NCI-H748 treated with DMSO at 0.1 percent for 48 hours (cell line): ENCODE measurements around the gene SERHL2.
"Not testable (repeated sequence)": the region's sequence is repeated elsewhere in the genome, so short reads cannot be mapped to it uniquely, and the experiment has no call there.

Experiments used
- DNase-seq: peaks from one replicate; lab custom pipeline; 2025; lab: John Stamatoyannopoulos, UW

SERHL2 gene

DNA sequence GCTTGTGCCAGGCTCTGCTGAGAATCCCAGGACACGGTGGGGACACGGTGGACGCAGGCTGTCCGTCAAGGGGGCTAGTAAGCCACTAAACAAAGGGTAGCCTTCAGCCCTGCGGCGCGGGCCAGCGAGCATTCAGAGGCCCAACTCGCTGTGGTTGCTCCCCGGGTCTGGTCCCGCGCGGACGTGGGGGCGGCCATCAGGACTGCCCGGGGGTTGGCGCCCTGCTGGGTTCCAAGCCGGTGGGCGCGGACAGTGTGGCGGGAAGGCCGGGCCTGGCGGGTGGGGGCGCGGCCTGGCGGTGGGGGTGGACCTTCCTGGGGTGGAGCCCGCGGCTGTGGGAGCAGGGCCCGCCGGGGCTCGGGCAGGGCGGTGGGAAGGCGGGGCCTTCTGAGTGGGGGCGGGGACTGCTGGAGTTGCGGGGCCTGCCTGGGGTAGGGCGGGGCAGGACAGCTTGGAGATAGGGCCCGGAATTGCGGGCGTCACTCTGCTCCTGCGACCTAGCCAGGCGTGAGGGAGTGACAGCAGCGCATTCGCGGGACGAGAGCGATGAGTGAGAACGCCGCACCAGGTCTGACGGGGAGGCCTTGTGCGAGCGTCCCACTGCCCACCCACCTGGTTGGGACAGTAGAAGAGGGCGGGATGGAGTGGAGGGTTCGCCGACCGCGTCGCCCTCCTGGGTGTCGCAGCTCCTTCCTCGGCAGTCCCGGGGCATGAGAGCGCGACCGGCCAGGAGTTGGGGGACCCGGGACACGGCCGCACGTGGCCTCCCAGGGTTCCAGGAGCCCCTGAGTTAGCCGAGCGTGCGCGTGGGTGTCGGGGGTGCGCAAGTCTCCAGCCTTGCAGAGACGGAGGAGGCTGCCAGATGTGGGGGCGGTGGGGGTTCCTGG lies at the start of gene SERHL2:
TSS of gene SERHL2 (plus strand) at position 482 of the 887 bp plus-strand sequence. CDS start at position 547, 65 bp downstream.
- peak; percentile 46 for DNase-seq

DNA sequence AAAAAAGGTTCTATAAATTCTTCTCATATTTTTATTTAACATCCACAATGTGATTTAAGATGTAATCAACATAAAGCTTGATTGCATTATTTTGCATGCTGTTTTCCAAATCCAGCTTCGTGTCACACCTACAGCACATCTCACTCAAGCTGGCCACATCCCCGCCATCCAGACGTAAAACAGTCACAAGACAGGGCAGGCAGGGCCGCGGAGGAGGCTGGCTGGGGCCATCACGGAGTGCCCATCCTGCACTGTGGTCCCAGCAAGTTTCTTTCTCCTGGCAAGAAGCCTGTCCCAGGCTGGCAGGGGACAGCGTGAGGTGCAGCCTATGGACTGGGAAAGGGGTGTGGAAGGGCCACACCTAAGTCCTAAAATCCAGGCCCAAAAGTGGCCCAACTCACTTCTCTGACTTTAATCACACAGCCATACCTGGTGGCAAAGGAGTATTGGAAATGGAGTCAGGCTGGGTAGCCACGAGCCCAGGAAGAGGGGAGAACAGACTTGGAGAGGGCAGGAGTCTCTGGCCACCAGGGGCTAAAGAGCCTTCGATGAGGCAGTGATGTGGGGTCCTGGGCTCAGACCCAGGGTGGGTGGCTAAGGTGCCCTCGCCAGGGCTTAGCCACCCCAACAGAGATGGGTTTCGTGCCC lies 45.3 kb upstream of the SERHL2 start:
- DNase-seq = not testable (repeated sequence)

DNA sequence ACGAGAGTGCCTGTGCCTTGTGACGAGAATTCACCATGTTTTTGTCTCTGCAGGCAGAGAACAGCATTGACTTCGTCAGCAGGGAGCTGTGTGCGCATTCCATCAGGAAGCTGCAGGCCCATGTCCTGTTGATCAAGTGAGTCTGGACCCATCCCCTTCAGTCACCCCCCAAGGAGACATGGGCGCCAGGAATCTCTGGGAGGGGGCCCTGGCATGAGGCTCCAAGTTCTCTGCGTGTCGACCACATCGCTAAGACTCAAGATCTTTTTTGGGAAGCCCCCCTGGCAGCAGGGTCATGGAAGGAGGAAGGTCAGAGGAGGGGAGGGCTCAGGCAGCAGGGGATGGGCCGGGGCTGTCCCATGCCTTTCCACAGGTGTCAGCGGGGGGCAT lies 44.8 kb upstream of the SERHL2 start:
- DNase-seq = not testable (repeated sequence)

- peak; percentile 2 for DNase-seq
Observed at GRCh38 chr22:42509548-42509947, 44.2 kb upstream of the SERHL2 start.

DNA sequence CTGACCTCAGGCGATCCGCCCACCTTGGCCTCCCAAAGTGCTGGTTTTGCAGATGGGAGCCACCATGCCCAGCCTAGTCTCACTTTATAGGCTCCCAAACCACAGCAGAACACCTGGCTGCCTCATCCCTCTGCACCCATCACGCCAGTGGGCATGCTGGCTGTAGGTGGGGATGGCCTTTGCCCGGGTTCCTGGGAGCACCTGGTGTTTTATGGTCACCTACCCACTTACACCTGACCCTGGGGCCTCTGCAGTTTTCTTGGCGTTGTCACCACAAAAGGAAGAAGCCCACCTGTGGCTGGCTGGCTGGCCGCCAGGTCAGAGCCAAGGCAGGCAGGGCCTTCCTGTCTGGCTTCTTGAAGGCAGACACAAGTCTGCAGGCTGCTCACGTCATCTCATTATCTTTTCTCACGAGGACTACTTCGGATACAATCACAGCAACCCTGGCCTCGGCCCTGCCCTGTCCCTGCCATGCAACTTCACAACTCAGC lies 42.3 kb upstream of the SERHL2 start:
- DNase-seq = no peak

GRCh38 chr22:42512273-42512990 lies 41.3 kb upstream of the SERHL2 start:
- not testable (repeated sequence) for DNase-seq

DNA sequence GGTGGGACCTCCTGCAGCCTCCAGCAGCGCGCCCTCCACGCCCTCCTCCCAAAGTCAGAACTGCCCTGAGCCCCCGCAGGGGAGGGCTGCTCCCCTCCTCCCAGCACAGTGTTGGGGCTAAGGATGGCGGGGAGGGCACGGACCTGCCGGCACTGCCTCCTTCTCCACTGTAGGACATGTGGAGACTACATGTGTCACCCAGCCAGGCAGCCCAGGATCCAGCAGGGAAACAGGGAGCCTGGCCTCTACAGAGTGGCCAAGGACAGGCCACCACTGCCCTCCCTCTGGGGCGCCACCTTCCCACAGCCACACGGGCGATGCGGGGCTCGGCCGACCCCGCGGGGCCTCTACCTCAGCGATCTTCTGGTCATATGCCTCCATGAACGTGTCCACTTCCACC lies 39.4 kb upstream of the SERHL2 start:
- not testable (repeated sequence) for DNase-seq

DNA sequence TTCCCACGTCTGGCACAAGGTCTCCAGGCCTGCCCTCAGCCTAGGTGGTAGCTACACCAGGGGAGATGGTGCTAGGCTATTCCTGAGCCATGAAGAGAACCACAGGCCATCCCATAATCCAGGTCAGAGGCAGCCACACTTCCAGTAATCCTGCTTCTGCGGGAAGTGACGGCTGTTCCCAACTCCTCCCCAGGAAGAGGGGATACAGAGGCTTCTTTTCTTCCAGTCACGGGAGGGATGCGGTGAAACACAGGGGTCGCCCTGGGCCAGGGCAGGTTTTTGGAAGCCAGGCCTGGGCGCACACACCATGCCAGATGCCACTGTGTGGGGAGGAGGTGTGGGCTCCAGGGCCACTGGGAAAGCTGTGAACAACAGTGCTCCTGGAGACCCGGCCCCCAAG lies 38.5 kb upstream of the SERHL2 start:
- DNase-seq = not testable (repeated sequence)

GRCh38 chr22:42515896-42516295 lies 37.9 kb upstream of the SERHL2 start:
- DNase-seq = no peak

DNA sequence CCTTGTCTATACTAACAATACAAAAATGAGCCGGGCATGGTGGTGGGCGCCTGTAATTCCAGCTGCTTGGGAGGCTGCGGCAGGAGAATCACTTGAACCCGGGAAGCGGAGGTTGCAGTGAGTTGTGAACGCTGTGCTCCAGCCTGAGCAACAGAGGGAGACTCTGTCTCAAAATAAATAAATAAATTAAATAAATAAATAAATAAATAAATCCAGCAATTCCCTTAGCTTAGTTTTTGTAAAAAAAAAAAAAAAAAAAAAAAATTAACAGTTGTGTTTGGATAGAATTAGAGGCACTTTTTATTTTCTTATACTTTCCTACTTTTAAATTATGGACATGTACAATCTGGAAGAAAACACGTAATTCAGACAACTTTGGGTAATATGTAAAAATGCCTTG lies 36.7 kb upstream of the SERHL2 start:
- not testable (repeated sequence) for DNase-seq

DNA sequence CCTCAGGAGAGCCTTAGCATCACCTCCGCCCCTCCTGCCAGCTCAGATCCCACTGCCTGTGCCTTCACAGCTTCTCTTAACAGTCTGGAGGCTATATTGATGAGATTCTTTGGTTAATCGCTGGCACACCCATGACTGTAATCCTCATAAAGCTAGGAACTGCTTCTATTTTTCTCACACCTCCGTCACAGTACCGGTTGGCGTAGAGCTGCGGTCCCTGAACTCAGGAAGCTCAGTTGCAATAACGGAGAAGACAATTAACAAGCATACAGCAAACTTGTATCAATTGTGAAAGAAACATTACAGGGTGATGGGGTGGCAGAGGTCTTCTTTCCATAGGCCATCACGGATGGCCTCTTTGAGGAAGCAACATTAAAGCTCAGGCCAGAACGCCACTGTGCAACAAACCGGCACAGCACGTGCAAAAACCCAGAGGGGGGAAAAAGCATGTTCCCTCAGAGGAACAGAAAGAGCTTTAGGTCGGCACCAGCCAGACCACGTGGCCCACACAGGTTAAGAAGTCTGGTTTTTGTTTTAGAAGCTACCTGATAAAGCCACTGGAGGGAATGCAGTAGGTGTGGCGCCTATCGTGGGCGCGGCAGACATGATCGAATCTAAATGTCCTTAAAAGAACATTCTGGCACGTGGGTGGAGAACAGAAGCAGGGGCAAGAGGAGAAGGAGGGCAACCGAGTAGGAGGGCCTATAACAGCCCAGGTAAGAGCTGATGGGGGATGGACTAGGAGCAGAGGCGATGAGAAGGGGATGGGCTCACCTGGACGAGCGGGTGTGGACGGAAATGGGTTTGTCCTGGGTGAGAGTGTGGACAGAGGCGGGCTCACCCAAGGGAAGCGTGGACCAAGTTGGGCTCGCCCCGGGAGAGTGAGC lies 34.9 kb upstream of the SERHL2 start:
- DNase-seq = not testable (repeated sequence)

- peak; percentile 11 for DNase-seq
Observed at GRCh38 chr22:42519525-42520401, 34.0 kb upstream of the SERHL2 start, which contains the start of gene RRP7A. RRP7A (minus strand) TSS chr22:42519796; CDS start chr22:42519786, 10 bp downstream.

DNA sequence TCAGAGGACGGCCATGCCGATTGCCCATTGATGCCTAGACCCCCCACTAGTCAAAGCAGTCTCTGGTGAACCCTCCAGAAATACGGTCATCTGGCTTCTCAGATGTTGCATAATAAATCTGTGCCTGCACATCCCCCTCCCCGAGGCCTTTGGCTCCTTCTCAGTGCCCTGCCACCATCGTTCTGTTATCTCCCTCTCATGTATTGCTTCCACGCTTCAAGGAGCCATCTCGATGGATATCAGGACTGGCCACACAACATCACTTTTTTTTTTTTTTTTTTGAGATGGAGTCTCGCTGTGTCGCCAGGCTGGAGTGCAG lies 32.6 kb upstream of the SERHL2 start:
- DNase-seq = no peak

GRCh38 chr22:42522546-42522945 lies 31.2 kb upstream of the SERHL2 start:
- DNase-seq = no peak

DNA sequence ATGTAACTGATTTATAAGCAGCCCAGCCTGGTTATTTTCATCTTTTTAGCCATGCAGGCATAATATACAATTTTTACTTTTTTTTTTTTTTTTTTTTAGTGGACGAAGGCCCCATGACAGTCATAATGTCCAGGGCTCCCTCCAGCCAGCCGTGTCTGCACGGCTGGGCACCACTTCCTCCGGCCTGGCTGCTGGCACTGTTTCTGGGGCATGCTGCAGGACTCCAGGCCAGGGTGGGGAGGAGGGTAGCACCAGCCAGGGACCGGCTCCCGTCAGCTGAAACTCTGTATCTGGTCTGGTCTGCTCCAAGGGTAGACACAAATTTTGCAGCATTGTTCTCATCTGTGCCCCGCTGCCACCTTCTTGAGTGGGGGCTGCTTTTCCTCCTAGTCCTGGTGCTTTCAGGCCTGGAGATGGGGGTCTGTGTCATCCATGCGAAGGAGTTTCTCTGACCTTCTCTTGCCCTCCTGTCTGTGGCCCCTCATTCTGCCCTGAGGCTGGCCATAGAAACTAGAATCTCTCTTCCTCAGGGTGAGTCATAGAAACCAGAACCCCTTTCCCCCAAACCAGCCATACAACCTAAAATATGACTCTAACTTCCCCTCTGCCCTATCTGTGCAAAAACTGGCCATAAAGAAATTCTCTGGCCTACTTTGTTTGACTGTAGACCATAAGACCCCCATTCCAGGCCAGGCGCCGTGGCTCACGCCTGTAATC lies 25.0 kb upstream of the SERHL2 start:
- DNase-seq = no peak

- not testable (repeated sequence) for DNase-seq
Observed at GRCh38 chr22:42529435-42529834, 24.3 kb upstream of the SERHL2 start.

- not testable (repeated sequence) for DNase-seq
Observed at GRCh38 chr22:42531401-42532084, 22.2 kb upstream of the SERHL2 start.

DNA sequence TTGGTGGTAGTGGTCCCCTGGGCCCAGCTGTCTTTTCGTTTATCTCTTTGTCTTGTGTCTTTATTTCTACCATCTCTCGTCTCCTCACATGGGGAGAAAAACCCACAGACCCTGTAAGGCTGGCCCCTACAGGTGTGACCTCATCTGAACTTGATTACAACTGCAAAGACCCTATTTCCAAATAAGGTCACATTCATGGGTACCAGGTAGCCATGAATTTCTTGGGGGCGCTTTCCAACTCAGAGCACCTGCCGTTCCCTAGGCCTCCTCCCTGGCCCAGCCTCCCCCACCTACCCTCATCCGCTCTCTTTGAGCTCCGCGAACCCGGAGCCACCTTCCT lies 20.1 kb upstream of the SERHL2 start:
- DNase-seq = no peak

GRCh38 chr22:42535082-42535731 lies 18.5 kb upstream of the SERHL2 start:
- DNase-seq = not testable (repeated sequence)
